RWPE1 (cell line): ENCODE measurements around the gene CPLX4.

Experiments used
- CTCF ChIA-PET: fragments of 350-600 bp; sonication (Branson Sonifier 250); formaldehyde crosslinking; extraction: SDS; loops from one replicate; lab custom pipeline; 2021; lab: Yijun Ruan, JAX
- POLR2A ChIA-PET: fragments of 400-600 bp; formaldehyde crosslinking; extraction: SDS; loops from one replicate; lab custom pipeline; 2020; ENCODE audit warnings: antibody characterized with exemption; ENCODE audit not compliant: low non-redundant PET; lab: Yijun Ruan, JAX
- DNase-seq: peaks from one replicate; pipeline ENCODE4 v3.0.0; 2012; ENCODE audit warnings: low spot score
- H3K27ac ChIP-seq: fragments of 450-650 bp; 2 replicates; pipeline ENCODE4 v1.5.1; 2017
- TF ChIP-seq, protein P1 (sequence below): fragments of 450-650 bp; conservative IDR thresholded peaks from 2 replicates; pipeline ENCODE4 v1.5.1; 2017; ENCODE audit warnings: low read depth, mild to moderate bottlenecking

Gene CPLX4

DNA sequence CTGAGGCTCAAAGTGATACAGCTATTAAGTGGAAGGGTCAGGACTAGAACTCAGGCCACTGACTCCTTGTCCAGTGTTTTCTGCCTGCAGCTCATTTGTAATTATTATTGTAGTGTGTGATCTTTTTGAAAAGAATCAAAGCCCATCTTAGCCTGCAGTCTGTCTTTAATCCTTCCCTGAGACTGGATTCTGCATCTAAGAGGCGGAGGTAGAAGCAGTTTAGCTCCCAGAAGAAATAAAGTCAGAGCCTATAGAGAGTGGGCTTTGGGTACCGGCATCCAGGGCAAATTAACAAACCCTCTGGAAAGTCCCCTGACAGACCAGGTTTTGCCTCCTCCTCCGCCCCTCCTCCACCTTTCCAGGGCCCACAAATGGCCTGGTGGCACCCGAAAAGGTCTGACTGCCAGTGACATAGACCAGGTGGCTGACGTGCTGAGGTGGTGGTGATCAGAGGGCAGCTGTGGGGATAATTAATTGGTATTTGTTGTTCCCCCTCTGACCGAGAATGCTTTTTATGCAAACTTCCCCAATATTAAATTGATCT, 43.0 kb downstream of the CPLX4 start:
- CTCF ChIA-PET = interaction anchor here (1.0 kb wide), 1 partner anchor 27 kb away, joined by 4 read pairs; no protein-coding TSS in a partner anchor
- DNase-seq = no peak
- POLR2A ChIA-PET = no interaction called here
- TF ChIP-seq, protein P1, sequence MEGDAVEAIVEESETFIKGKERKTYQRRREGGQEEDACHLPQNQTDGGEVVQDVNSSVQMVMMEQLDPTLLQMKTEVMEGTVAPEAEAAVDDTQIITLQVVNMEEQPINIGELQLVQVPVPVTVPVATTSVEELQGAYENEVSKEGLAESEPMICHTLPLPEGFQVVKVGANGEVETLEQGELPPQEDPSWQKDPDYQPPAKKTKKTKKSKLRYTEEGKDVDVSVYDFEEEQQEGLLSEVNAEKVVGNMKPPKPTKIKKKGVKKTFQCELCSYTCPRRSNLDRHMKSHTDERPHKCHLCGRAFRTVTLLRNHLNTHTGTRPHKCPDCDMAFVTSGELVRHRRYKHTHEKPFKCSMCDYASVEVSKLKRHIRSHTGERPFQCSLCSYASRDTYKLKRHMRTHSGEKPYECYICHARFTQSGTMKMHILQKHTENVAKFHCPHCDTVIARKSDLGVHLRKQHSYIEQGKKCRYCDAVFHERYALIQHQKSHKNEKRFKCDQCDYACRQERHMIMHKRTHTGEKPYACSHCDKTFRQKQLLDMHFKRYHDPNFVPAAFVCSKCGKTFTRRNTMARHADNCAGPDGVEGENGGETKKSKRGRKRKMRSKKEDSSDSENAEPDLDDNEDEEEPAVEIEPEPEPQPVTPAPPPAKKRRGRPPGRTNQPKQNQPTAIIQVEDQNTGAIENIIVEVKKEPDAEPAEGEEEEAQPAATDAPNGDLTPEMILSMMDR = no peak
- no peak overlapping the region for H3K27ac ChIP-seq

GRCh38 chr18:59274533-59274928, 43.9 kb downstream of the CPLX4 start:
- no peak overlapping the region for H3K27ac ChIP-seq
- TF ChIP-seq, protein P1 = no peak
- POLR2A ChIA-PET = no interaction called here
- CTCF ChIA-PET = interaction anchor here (1.0 to 2.3 kb wide), 2 partner anchors 26 kb away, joined by 4 to 7 read pairs; no protein-coding TSS in a partner anchor
- DNase-seq = no peak

- TF ChIP-seq, protein P1 = no peak
- DNase-seq = no peak
- POLR2A ChIA-PET = no interaction called here
- H3K27ac ChIP-seq = no peak overlapping the region
- CTCF ChIA-PET = interaction anchor here (0.6 to 2.3 kb wide), 2 partner anchors 11 to 25 kb away, joined by 3 to 7 read pairs; no protein-coding TSS in a partner anchor
Measured at GRCh38 chr18:59273759-59274532, 44.5 kb downstream of the CPLX4 start.

DNA sequence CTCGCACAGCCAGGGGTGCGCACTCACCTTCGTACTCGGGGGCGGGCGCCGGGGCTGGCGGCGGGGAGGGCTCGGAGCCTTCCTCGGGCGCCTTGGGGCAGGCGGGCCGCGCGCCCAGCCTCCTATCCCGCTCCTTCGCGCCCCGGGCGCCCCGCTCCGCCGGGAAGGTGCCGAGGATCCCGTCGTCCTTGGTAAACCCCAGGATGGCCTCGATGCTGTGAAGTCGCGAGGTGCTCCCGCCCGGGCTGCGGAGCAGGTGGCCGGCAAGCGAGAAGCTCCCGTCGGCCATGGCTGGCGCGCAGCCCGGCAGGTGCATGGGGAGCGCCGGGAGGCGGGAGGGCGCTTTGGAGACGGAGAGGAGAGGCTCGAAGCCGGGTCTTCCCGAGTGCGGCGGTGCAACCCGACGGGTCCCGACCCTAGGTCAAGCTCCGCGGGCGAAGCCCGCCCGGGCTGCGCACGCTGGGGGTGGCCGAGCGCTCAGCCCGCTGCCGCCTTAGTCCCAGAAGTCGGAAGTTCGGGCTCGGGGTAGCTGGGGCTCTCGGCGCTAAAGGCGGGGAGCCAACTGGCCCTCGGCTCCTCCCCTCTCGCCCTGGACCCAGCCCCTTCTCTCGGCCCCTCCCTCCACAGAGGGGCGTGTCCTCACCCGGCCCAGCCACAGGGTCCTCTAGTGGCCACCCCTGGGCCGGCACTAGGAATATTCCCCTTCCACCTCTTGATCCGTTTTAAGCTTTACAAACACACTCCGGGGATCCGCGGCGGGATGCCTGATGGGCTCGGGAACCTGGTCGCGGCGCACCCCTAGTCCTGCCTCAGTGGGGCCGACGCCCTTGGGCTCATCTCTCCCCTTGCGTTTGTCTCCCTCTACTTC, 45.3 kb downstream of the CPLX4 start, which contains the start of gene RAX:
TSS of gene RAX (minus strand) at position 564 of the 868 bp plus-strand sequence. CDS start at position 316, 248 bp downstream.
- CTCF ChIA-PET = interaction anchor here (0.5 to 2.3 kb wide), 5 partner anchors 10 to 229 kb away, joined by 3 to 7 read pairs (median 4); no protein-coding TSS in a partner anchor
- peak; percentile 35 for DNase-seq
- POLR2A ChIA-PET = no interaction called here
- H3K27ac ChIP-seq = no peak within 1 kb of the TSS
- TF ChIP-seq, protein P1 = no peak

DNA sequence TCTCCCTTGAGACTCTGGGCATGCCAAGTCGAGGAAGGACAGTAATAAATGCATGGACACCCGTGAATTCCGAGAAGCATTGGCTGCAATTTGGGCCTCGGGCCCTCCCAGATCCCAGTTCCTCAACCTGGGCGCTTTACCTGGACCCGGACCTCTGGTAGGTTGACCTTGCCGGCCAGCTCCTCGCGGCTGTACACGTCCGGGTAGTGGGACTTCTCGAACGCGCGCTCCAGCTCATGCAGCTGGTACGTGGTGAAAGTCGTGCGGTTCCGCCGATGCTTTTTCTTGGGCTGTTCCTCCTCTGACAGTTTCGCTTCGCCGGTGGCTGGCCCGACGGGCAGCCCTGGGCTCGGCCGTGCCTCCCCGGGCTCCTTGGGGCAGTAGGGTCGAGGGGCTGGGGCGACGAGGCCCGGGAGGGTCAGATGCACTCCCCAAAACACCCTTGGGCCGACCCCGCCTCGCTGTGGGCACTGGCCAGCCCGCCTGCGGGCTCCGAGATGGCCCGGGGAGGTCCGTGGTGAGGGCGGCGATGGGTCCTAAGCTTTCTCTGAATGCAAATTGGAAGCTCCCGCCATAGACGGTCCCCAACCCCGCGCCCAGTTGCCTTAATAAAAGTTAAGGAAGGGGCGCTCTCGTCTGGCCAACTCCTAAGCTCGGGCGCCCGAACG, 46.1 kb downstream of the CPLX4 start:
- ChIA-PET POLR2A (no interaction called here), CTCF (interaction anchor here (0.5 to 2.3 kb wide), 4 partner anchors 23 to 230 kb away, joined by 3 to 7 read pairs (median 4); no protein-coding TSS in a partner anchor)
- TF ChIP-seq, protein P1 = no peak
- H3K27ac ChIP-seq = no peak overlapping the region
- no peak for DNase-seq
